Stimulated activated naive B cell treated with anti-CD40 and anti-IgM and Interleukin-4, amounts not matched to agents 10 μg/mL and 1 μg/mL and 100 μg/mL, for 72 hours (primary cell): ENCODE data around the gene UBXN10.

Source experiments
- ATAC-seq, 2 donors: fragments of 150-1000 bp; cut with Tn5 transposase; replicated peaks; 2 replicates each; pipeline ENCODE4 v1.10.0; 2021; ENCODE audit warnings: moderate library complexity in 1 of 2
- DNase-seq: peaks from one replicate; pipeline ENCODE4 v3.0.0; 2021
- H3K27ac Mint-ChIP-seq: one replicate; pipeline ENCODE4 v1.8.0; 2022; ENCODE audit warnings: mild to moderate bottlenecking, mixed read lengths
- H3K27me3 Mint-ChIP-seq, 2 donors: one replicate each; pipeline ENCODE4 v1.8.0; 2022; ENCODE audit warnings: mixed read lengths in 2 of 2
- H3K36me3 Mint-ChIP-seq, 2 donors: one replicate each; pipeline ENCODE4 v1.8.0; 2022; ENCODE audit warnings: mixed read lengths in 2 of 2, mild to moderate bottlenecking in 1 of 2
- H3K4me1 Mint-ChIP-seq, 2 donors: one replicate each; pipeline ENCODE4 v1.8.0; 2022; ENCODE audit warnings: mixed read lengths in 2 of 2, mild to moderate bottlenecking in 1 of 2
- H3K4me3 Mint-ChIP-seq, 2 donors: one replicate each; pipeline ENCODE4 v1.8.0; 2022; ENCODE audit warnings: mild to moderate bottlenecking in 2 of 2, mixed read lengths in 2 of 2, moderate library complexity in 1 of 2
- H3K9me3 Mint-ChIP-seq, 2 donors: one replicate each; pipeline ENCODE4 v1.8.0; 2022; ENCODE audit warnings: mixed read lengths in 2 of 2, mild to moderate bottlenecking in 1 of 2

The UBXN10 gene

DNA sequence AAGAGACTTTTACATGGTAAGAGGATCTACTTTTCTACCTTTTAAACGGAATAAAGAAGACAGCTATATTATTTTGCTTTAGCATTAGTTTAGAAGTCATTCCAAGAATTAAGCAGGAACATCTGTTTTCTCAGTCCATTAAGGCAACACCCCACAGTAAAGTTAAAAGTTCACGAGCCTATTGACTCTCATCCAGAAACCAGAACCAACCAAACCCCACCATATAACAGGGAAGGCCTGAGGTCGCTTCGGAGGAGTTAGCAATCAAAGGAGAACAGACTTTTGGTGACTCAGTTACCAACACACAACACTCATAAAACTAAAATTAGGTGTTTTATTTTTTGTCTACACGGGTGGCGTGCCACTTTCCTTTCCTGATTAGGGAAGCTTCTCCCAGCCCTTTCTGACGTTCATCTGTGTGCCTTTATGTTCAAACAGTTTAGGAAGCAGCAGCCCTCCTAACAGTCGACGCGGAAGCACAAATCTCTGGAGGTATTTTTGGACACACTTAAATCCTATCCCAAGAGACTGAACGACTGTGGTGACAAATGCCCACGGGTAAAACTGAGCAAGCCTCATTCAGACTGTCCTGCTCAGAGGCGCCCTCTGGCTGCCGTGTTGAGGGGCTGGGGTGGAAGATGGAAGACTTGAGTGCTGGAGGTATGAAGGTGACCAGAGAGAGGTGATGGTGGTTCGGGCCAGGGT is 9.0 kb downstream of the UBXN10 start:
- H3K27ac Mint-ChIP-seq: no peak overlapping the region
- H3K4me1 Mint-ChIP-seq: peaks cover 4 to 6% of the 10 kb centered on the region in 2 donors
- H3K27me3 Mint-ChIP-seq: peaks cover 28 to 57% of the 10 kb centered on the region in 2 donors
- peak; percentile 88 to 94 for ATAC-seq
- H3K4me3 Mint-ChIP-seq: no peak overlapping the region
- peak; percentile 58 for DNase-seq
- H3K36me3 Mint-ChIP-seq: no peaks in the 10 kb centered on the region
- H3K9me3 Mint-ChIP-seq: no peaks in the 10 kb centered on the region

DNA sequence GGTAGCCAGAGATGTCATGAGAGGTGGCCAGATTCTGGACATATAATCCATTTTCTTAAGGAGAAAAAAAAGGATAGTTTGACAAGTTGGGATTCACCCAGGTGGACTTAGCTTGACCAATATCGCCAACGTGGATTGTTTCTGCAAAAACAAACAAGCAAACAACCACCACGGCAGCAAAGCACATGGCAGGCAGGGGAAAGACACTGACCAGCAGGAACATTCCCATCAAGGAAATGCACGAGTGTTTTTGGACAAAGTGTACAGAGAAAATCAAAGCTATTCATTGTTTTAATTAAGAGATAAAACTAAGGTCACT is 9.5 kb downstream of the UBXN10 start:
- no peak for ATAC-seq
- H3K27me3 Mint-ChIP-seq: peaks cover 28 to 57% of the 10 kb centered on the region in 2 donors
- no peak for DNase-seq
- no peak overlapping the region for H3K4me3 Mint-ChIP-seq
- H3K4me1 Mint-ChIP-seq: peaks cover 4 to 6% of the 10 kb centered on the region in 2 donors
- no peaks in the 10 kb centered on the region for H3K36me3 Mint-ChIP-seq
- no peaks in the 10 kb centered on the region for H3K9me3 Mint-ChIP-seq
- no peak overlapping the region for H3K27ac Mint-ChIP-seq

- H3K4me3 Mint-ChIP-seq: no peak overlapping the region
- peaks cover 27 to 56% of the 10 kb centered on the region in 2 donors for H3K27me3 Mint-ChIP-seq
- ATAC-seq: no peak
Observed at GRCh38 chr1:20197329-20197791, 11.5 kb downstream of the UBXN10 start.

GRCh38 chr1:20198296-20198695 is 12.4 kb downstream of the UBXN10 start:
- Mint-ChIP-seq H3K4me1 (peaks cover 4 to 6% of the 10 kb centered on the region in 2 donors), H3K4me3 (no peak overlapping the region), H3K27ac (no peak overlapping the region), H3K27me3 (peaks cover 33 to 58% of the 10 kb centered on the region in 2 donors), H3K9me3 (no peaks in the 10 kb centered on the region), H3K36me3 (no peaks in the 10 kb centered on the region)
- no peak for DNase-seq
- ATAC-seq: no peak

More at GRCh38 chr1:20197329-20197791, 11.5 kb downstream of the UBXN10 start:
- no peak for DNase-seq
- Mint-ChIP-seq H3K4me1 (peaks cover 4 to 6% of the 10 kb centered on the region in 2 donors), H3K27ac (no peak overlapping the region), H3K9me3 (no peaks in the 10 kb centered on the region), H3K36me3 (no peaks in the 10 kb centered on the region)

DNA sequence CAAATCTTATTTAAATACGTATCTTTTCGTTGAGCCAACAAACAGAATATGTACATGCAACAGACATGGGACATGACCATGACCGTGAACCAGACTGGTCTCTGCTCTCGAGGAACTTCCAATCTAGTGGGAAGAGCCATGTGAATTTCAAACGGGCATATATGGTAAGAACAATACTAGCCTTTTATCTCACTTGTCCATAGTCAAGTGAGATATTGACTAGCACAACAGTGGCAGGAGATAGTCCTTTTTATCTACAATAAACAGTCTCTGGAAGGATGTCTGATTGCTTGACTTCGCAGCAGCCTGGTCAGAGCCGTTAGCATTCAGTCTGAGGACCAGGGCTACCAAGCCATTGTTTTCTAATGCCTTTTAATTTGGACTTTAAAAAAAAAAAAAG is 13.0 kb downstream of the UBXN10 start:
- no peaks in the 10 kb centered on the region for H3K36me3 Mint-ChIP-seq
- peaks cover 4 to 6% of the 10 kb centered on the region in 2 donors for H3K4me1 Mint-ChIP-seq
- ATAC-seq: no peak
- DNase-seq: no peak
- H3K9me3 Mint-ChIP-seq: no peaks in the 10 kb centered on the region
- H3K27ac Mint-ChIP-seq: no peak overlapping the region
- H3K4me3 Mint-ChIP-seq: no peak overlapping the region
- peaks cover 39 to 62% of the 10 kb centered on the region in 2 donors for H3K27me3 Mint-ChIP-seq

DNA sequence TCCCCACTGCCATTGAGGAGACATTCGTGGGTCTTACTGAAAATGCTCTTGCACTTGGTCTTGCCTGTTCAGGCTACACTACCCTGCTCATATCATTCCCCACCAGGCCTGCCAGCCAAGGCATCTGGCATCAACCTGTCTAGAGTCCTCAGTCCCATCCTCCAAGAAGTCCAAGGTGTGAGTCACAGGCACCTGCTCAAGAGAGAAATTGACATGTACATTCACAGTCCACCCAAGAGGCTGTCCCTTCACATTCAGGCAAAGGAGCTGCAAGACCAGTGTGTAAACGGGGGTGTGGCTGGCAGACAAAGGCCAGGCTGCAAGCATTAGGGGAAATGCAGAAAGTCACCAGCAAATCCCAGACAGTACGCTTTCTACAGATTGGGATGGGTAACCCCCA is 13.5 kb downstream of the UBXN10 start:
- no peak overlapping the region for H3K4me3 Mint-ChIP-seq
- no peak overlapping the region for H3K27ac Mint-ChIP-seq
- peaks cover 4 to 6% of the 10 kb centered on the region in 2 donors for H3K4me1 Mint-ChIP-seq
- H3K27me3 Mint-ChIP-seq: peaks cover 39 to 58% of the 10 kb centered on the region in 2 donors
- no peaks in the 10 kb centered on the region for H3K9me3 Mint-ChIP-seq
- DNase-seq (no peak), ATAC-seq (no peak)
- no peaks in the 10 kb centered on the region for H3K36me3 Mint-ChIP-seq

DNA sequence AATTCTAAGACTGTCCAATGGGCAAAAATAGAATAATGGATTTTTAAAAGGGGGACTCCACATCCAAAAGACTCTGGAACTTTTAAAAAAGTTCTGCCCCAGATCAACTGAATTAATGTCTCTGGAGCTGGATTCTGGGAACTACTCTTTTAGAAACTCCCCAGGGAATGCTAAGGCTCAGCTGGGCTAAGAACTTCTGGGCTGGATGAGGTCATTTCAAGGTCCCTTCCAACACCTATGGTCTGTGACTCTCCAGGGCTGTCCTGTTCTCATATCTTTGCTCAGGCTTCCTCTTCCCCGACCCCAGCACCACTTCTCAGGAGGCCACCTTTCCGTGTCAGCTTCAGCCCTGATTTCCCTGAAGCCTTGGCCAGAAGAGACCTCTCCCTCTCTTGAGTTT is 13.9 kb downstream of the UBXN10 start:
- DNase-seq (no peak), ATAC-seq (no peak)
- no peaks in the 10 kb centered on the region for H3K36me3 Mint-ChIP-seq
- H3K27ac Mint-ChIP-seq: no peak overlapping the region
- H3K27me3 Mint-ChIP-seq: peaks cover 39 to 56% of the 10 kb centered on the region in 2 donors
- H3K4me3 Mint-ChIP-seq: no peak overlapping the region
- H3K9me3 Mint-ChIP-seq: no peaks in the 10 kb centered on the region
- peaks cover 4 to 6% of the 10 kb centered on the region in 2 donors for H3K4me1 Mint-ChIP-seq

- H3K9me3 Mint-ChIP-seq: no peaks in the 10 kb centered on the region
- DNase-seq: no peak
Observed at GRCh38 chr1:20200966-20201365, 15.1 kb downstream of the UBXN10 start.

GRCh38 chr1:20202166-20202565 is 16.3 kb downstream of the UBXN10 start:
- H3K36me3 Mint-ChIP-seq: no peaks in the 10 kb centered on the region
- DNase-seq: no peak
- ATAC-seq: no peak

More at GRCh38 chr1:20200966-20201365, 15.1 kb downstream of the UBXN10 start:
- Mint-ChIP-seq H3K27ac (no peak overlapping the region), H3K4me1 (no peaks in the 10 kb centered on the region), H3K36me3 (no peaks in the 10 kb centered on the region), H3K4me3 (no peak overlapping the region), H3K27me3 (peaks cover 37 to 47% of the 10 kb centered on the region in 2 donors)
- no peak for ATAC-seq

GRCh38 chr1:20207546-20207945 is 21.6 kb downstream of the UBXN10 start:
- peaks cover 2 to 4% of the 10 kb centered on the region in 2 donors for H3K4me1 Mint-ChIP-seq
- no peaks in the 10 kb centered on the region for H3K36me3 Mint-ChIP-seq
- H3K9me3 Mint-ChIP-seq: no peaks in the 10 kb centered on the region
- H3K27ac Mint-ChIP-seq: no peak overlapping the region
- ATAC-seq: no peak
- H3K27me3 Mint-ChIP-seq: peaks cover 37% of the 10 kb centered on the region in 2 donors
- no peak for DNase-seq
- H3K4me3 Mint-ChIP-seq: no peak overlapping the region

More at GRCh38 chr1:20202166-20202565, 16.3 kb downstream of the UBXN10 start:
- Mint-ChIP-seq H3K4me1 (no peaks in the 10 kb centered on the region), H3K9me3 (no peaks in the 10 kb centered on the region), H3K27ac (no peak overlapping the region), H3K4me3 (no peak overlapping the region), H3K27me3 (peaks cover 30 to 35% of the 10 kb centered on the region in 2 donors)

DNA sequence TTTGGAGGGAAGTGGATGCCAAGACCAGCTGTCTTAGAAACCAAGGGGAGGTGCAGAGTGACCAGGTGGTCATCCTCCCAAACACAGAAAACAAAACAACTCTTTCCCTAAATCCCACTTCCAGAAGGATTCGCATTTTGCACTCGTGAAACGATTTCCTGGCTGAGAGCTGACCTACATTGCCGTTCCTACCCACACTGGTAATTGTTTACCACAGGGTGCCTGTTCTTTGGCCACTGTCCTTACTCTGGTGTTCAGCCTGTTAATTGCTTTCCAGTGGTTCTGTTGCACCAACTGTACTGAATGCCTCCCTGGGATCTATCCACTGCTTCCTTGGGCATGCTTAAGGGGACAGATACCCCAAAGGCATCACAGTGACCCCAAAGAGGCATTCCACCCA is 23.6 kb downstream of the UBXN10 start:
- DNase-seq (no peak), ATAC-seq (no peak)
- no peaks in the 10 kb centered on the region for H3K36me3 Mint-ChIP-seq
- H3K9me3 Mint-ChIP-seq: no peaks in the 10 kb centered on the region
- peaks cover 23 to 28% of the 10 kb centered on the region in 2 donors for H3K27me3 Mint-ChIP-seq
- no peak overlapping the region for H3K4me3 Mint-ChIP-seq
- no peak overlapping the region for H3K27ac Mint-ChIP-seq
- H3K4me1 Mint-ChIP-seq: peaks cover 5 to 13% of the 10 kb centered on the region in 2 donors

DNA sequence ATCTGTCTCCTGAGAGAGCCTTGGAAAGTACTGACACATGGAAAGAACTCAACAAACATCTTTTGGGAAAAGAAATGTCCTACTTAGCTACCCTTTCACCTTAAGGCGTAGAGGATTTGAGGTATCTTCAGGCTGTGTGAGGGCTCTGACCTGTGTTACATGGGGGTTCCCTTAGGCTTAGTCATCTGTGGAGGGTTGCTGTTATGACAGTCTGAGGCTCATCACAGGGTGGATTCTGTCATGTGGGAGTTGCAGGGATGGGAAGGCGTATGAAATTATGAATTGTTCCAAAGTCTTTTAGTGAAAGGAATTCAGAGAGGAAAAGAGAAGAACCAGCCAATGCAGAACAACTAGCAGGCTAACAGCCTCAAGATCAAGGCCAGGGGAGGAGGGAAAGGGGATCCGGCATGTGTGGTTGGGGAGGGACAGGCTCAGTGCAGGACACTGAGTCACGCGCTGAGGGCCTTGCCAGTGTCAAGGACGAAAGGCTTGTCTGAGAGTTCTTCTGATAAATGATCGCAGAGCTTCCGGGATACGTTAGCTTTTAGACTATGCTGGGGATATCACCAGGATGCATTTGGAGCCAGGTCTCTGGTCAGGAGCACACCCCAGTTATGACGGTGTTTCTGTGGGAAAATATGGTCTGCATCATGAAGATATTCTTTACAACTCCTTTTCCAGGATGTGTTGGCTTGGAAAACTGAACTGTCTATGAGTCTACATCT is 25.0 kb downstream of the UBXN10 start:
- DNase-seq (no peak), ATAC-seq (no peak)
- Mint-ChIP-seq H3K4me3 (no peak overlapping the region), H3K27me3 (peaks cover 20 to 41% of the 10 kb centered on the region in 2 donors), H3K9me3 (no peaks in the 10 kb centered on the region), H3K27ac (no peak overlapping the region), H3K4me1 (peaks cover 5 to 13% of the 10 kb centered on the region in 2 donors), H3K36me3 (no peaks in the 10 kb centered on the region)

DNA sequence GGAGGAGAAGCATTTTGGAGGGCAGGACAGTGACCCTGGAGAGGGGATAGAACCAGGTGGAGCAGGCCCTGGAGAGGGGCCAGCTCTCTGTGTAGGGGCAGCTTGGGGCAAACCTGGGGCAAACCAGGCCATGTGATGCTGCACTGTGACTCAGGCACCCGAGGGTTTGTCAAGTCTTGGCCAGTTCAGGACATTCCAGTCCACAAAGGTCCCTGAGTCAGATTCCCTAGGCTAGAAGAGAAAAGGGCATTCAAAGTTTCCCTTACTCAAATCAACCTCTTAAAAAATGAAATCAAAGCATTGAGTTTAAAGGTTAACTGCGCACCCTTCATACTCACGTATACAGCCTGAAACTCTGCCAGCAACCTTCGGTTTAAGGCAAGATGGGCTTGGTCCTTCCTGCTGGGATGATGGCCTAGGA is 25.6 kb downstream of the UBXN10 start:
- Mint-ChIP-seq H3K36me3 (no peaks in the 10 kb centered on the region), H3K4me1 (peaks cover 5 to 13% of the 10 kb centered on the region in 2 donors), H3K27me3 (peaks cover 18 to 41% of the 10 kb centered on the region in 2 donors)

DNA sequence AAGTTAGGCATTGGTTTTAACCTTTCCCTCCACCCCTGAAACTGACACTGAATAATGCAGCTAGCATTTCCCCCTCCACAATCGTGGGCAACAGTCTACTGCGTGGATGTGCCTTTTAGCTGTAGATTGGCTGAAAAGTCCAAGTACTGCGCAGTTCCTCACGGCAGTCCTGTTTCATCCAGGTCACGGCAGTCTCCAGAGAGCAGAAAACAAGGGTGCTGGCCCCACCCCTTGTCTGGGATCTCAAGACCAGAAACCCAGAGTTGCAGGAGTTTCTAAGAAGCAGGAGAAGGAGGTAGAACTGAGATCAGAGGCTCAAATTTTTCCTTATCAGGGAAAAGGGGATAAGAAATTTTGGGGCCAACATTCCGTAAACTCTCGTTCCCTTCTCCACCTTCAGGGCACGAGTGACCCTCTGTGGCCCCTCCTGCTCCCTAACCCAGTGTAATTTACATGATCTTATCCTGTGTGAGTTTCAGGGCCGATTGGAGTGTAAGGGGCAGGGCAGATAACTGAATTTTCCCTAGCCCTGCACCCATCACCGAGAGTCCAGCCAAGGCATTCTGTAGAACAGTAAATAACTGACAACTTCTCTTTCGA is 26.3 kb downstream of the UBXN10 start:
- DNase-seq (no peak), ATAC-seq (no peak)
- no peaks in the 10 kb centered on the region for H3K36me3 Mint-ChIP-seq
- peak overlapping the region in 1 of 2 donors; percentile 28 for H3K4me3 Mint-ChIP-seq
- H3K27me3 Mint-ChIP-seq: peaks cover 18 to 41% of the 10 kb centered on the region in 2 donors
- H3K9me3 Mint-ChIP-seq: no peaks in the 10 kb centered on the region
- H3K27ac Mint-ChIP-seq: no peak overlapping the region
- peaks cover 5 to 13% of the 10 kb centered on the region in 2 donors for H3K4me1 Mint-ChIP-seq

More for the DNA sequence above, 25.6 kb downstream of the UBXN10 start:
- ATAC-seq (no peak), DNase-seq (no peak)
- Mint-ChIP-seq H3K27ac (no peak overlapping the region), H3K9me3 (no peaks in the 10 kb centered on the region), H3K4me3 (no peak overlapping the region)
